Measurements from ENCODE around the gene H2BK1. TPM values are rescaled to one million over a fixed set of nuclear protein-coding genes. Genes with fewer than 3 reads are reported as not detected.
A peak's percentile ranks its signal among the peaks of the same experiment; 100 is the strongest.

Gene H2BK1
- polyA plus RNA-seq, 3 donors: not detected

- Histone ChIP-seq H2AFZ (ENCODE audit: insufficient read depth, low read depth, low read length, poor library complexity, severe bottlenecking) (no peak overlapping the region), H3K36me3 (replicated peaks in 1 of 2; ENCODE audit: control insufficient read depth in 1 of 2, insufficient read depth in 2 of 2, low read length in 2 of 2) (no peaks in the 10 kb centered on the region), H3K27ac (ENCODE audit: low read depth in 1 of 2, low read length in 2 of 2) (no peak overlapping the region), H3K9me3 (replicated peaks in 1 of 2; ENCODE audit: control insufficient read depth in 1 of 2, insufficient read depth in 1 of 2, low read length in 2 of 2) (peaks cover 0 to 13% of the 10 kb centered on the region in 2 donors), H3K4me1 (ENCODE audit: control insufficient read depth in 1 of 2, insufficient read depth in 2 of 2, low read length in 2 of 2) (peaks cover 29 to 38% of the 10 kb centered on the region in 2 donors), H3K4me3 (replicated peaks in 1 of 3; ENCODE audit: low read depth in 2 of 3, low read length in 3 of 3) (peak overlapping the region in 1 of 3 experiments; percentile 59), H3K79me2 (ENCODE audit: insufficient read depth, low read length) (no peaks in the 10 kb centered on the region), H3K9ac (ENCODE audit: insufficient read depth, low read length, poor library complexity, severe bottlenecking) (no peak overlapping the region), H3K27me3 (ENCODE audit: control insufficient read depth in 2 of 2, insufficient read depth in 2 of 2, low read length in 2 of 2) (peaks cover 41 to 61% of the 10 kb centered on the region in 2 donors), H4K20me1 (ENCODE audit: insufficient read depth, low read length) (peaks cover 91% of the 10 kb centered on the region), H3K4me2 (replicated peaks; ENCODE audit: extremely low read depth, low read length, poor library complexity, severe bottlenecking) (peak overlapping the region; percentile 67)
- Mint-ChIP-seq H3K36me3 (peaks cover 23 to 55% of the 10 kb centered on the region in 2 donors), H3K4me1 (peaks cover 47% of the 10 kb centered on the region), H3K9me3 (peaks cover 0 to 15% (median 13%) of the 10 kb centered on the region in 7 donors), H3K27me3 (ENCODE audit: low read depth in 3 of 3) (peaks cover 65 to 84% (median 73%) of the 10 kb centered on the region in 3 donors), H3K27ac (peak overlapping the region in 1 of 7 donors; percentile 63), H3K4me3 (peak overlapping the region; percentile 63 to 91)
- intact Hi-C loops (cut with micrococcal nuclease): loop anchor here (5.0 kb wide), 1 partner anchor 50 kb away; no protein-coding TSS in a partner anchor
- DNase-seq: no peak
- 2% methylated on average over 62 of the region's 79 CpGs for WGBS (ENCODE audit: insufficient coverage)
- TF ChIP-seq CTCF (IDR thresholded peaks at IDR 0.05): no peak
Observed at GRCh38 chr7:151251689-151252560, 41.6 kb upstream of the H2BK1 start.

- DNase-seq: no peak
- Histone ChIP-seq H3K27me3 (ENCODE audit: control insufficient read depth in 2 of 2, insufficient read depth in 2 of 2, low read length in 2 of 2) (peaks cover 47 to 67% of the 10 kb centered on the region in 2 donors), H3K4me2 (replicated peaks; ENCODE audit: extremely low read depth, low read length, poor library complexity, severe bottlenecking) (peak overlapping the region; percentile 36), H3K36me3 (replicated peaks in 1 of 2; ENCODE audit: control insufficient read depth in 1 of 2, insufficient read depth in 2 of 2, low read length in 2 of 2) (no peaks in the 10 kb centered on the region), H3K4me1 (ENCODE audit: control insufficient read depth in 1 of 2, insufficient read depth in 2 of 2, low read length in 2 of 2) (peaks cover 29 to 38% of the 10 kb centered on the region in 2 donors), H3K4me3 (replicated peaks in 1 of 3; ENCODE audit: low read depth in 2 of 3, low read length in 3 of 3) (no peak overlapping the region), H4K20me1 (ENCODE audit: insufficient read depth, low read length) (peaks cover 91% of the 10 kb centered on the region), H3K9me3 (replicated peaks in 1 of 2; ENCODE audit: control insufficient read depth in 1 of 2, insufficient read depth in 1 of 2, low read length in 2 of 2) (peaks cover 0 to 14% of the 10 kb centered on the region in 2 donors), H3K9ac (ENCODE audit: insufficient read depth, low read length, poor library complexity, severe bottlenecking) (no peak overlapping the region), H3K27ac (ENCODE audit: low read depth in 1 of 2, low read length in 2 of 2) (no peak overlapping the region), H2AFZ (ENCODE audit: insufficient read depth, low read depth, low read length, poor library complexity, severe bottlenecking) (no peak overlapping the region), H3K79me2 (ENCODE audit: insufficient read depth, low read length) (no peaks in the 10 kb centered on the region)
- Mint-ChIP-seq H3K36me3 (peaks cover 27 to 54% of the 10 kb centered on the region in 2 donors), H3K9me3 (peaks cover 0 to 18% (median 13%) of the 10 kb centered on the region in 7 donors), H3K27me3 (ENCODE audit: low read depth in 3 of 3) (peaks cover 71 to 84% (median 77%) of the 10 kb centered on the region in 3 donors), H3K4me1 (peaks cover 50% of the 10 kb centered on the region), H3K4me3 (peak overlapping the region in 1 of 2 donors; percentile 76), H3K27ac (no peak overlapping the region)
- intact Hi-C loops (cut with micrococcal nuclease): loop anchor here (5.0 kb wide), 1 partner anchor 51 kb away; no protein-coding TSS in a partner anchor
- TF ChIP-seq CTCF (IDR thresholded peaks at IDR 0.05): no peak
- WGBS (ENCODE audit: insufficient coverage): 18% methylated on average over 17 of the region's 19 CpGs
Observed at GRCh38 chr7:151251328-151251688, 41.0 kb upstream of the H2BK1 start.

Measured in CD14-positive monocyte (primary cell).